ENCODE measurements around the gene SNTG2. TPM values are rescaled to one million over a fixed set of nuclear protein-coding genes. Genes with fewer than 3 reads are reported as not detected.
"Not testable (repeated sequence)": the region's sequence is repeated elsewhere in the genome, so short reads cannot be mapped to it uniquely, and the experiment has no call there.

Gene SNTG2
- total RNA-seq, 1 donor from 2014 or later: not detected

DNA sequence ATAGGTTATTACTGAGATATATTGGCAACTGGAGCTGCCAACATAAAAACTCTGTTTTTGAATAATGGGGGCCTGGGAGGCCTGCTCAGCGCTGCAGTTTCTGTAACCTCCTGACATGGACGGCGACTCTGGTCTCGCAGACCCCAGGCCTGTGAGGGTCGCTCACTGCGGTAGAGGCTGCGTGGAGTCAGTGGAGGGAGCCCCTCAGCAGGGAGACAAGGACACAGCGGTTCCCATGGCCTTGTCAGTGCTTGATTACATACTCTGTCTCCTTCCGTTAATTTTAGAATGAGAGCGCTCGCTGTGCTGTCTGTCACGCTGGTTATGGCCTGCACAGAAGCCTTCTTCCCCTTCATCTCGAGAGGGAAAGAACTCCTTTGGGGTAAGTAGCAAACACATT is 463.5 kb downstream of the SNTG2 start:
- Mint-ChIP-seq H3K27me3 (ENCODE audit: low read depth) (no peaks in the 10 kb centered on the region), H3K27ac (no peak overlapping the region), H3K4me1 (ENCODE audit: low read depth) (no peaks in the 10 kb centered on the region), H3K36me3 (ENCODE audit: low read depth) (no peaks in the 10 kb centered on the region), H3K9me3 (no peaks in the 10 kb centered on the region), H3K4me3 (ENCODE audit: low read depth) (no peak overlapping the region)
- intact Hi-C loops (cut with micrococcal nuclease): no loop called here
- DNase-seq (ENCODE audit: low spot score): no peak

DNA sequence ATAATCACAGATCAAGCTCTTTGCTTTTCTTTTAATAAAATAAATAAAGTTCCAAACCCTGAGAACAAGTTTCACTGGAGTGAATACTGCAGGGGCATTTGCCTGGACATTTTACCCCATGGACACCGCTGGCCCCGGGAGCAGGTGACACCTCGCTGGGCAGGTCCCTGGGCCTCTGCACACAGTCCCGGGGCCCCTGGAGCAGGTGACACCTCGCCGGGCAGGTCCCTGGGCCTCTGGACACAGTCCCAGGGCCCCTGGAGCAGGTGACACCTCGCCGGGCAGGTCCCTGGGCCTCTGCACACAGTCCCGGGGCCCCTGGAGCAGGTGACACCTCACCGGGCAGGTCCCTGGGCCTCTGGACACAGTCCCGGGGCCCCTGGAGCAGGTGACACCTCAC is 464.3 kb downstream of the SNTG2 start:
- DNase-seq (ENCODE audit: low spot score); H3K36me3 Mint-ChIP-seq (ENCODE audit: low read depth): not testable (repeated sequence)

DNA sequence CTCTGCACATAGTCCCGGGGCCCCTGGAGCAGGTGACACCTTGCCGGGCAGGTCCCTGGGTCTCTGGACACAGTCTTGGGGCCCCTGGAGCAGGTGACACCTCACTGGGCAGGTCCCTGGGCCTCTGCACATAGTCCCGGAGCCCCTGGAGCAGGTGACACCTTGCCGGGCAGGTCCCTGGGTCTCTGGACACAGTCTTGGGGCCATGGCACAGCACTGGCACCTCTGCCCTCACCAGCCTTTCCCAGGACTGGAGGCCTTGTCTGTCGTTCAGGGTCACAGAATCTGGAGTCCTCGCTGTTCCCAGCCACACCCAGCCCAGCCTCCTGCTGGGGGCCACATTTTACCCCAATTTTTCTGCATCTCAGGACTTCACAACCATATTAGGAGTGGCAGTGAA is 464.9 kb downstream of the SNTG2 start:
- no peak overlapping the region for H3K4me3 Mint-ChIP-seq (ENCODE audit: low read depth)
- DNase-seq (ENCODE audit: low spot score): no peak
- no peaks in the 10 kb centered on the region for H3K36me3 Mint-ChIP-seq (ENCODE audit: low read depth)
- H3K27ac Mint-ChIP-seq: no peak overlapping the region
- no peaks in the 10 kb centered on the region for H3K9me3 Mint-ChIP-seq
- H3K27me3 Mint-ChIP-seq (ENCODE audit: low read depth): no peaks in the 10 kb centered on the region
- intact Hi-C loops (cut with micrococcal nuclease): no loop called here
- no peaks in the 10 kb centered on the region for H3K4me1 Mint-ChIP-seq (ENCODE audit: low read depth)

More for the DNA sequence above, 464.3 kb downstream of the SNTG2 start:
- H3K27ac Mint-ChIP-seq; H3K4me3 Mint-ChIP-seq (ENCODE audit: low read depth); H3K9me3 Mint-ChIP-seq; H3K4me1 Mint-ChIP-seq (ENCODE audit: low read depth); H3K27me3 Mint-ChIP-seq (ENCODE audit: low read depth); intact Hi-C loops (cut with micrococcal nuclease): not testable (repeated sequence)

All from activated T-helper 2 cell treated with anti-CD3 and anti-CD28 coated beads, Interferon-gamma antibody, Interleukin-2, Interleukin-4, amounts not matched to agents 10 μg/mL and 5 μg/mL and 100 μg/mL, durations not matched to agents 14 hours and 24 hours and 36 hours (primary cell).